Measurements from ENCODE around the gene PRIMA1.

DNA sequence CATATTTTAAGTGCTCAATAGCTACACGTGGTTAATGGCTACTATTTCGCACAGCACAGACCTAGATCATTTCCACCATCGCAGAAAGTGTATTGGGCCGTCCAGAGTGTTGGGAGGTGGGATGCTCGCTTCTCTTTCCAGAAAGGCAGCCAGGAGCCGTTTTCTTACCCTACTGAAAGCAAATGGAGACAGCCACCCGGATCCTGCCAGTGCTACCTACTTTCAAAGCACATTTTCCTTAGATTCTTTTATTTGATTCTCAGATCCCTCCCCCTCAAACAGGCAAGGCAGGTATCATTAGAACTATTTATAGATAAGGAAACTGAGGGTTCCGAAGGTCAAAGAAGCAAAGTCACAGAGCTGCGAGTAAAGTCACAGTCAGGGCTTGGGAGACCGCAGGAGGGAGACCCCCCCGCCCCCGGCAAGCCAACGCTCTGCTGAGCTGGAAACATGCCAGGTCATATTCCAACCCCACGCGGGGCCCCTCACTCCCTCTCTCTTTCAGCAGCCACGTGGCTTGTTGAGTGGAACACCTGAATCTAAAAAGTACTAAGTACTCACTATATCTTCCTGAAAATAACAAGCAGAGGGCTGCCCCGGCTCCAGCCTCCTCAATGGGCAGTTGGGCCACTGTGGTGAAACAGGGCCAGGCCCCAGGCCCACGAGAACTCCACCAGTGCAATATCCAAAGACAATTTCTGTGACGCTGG lies 36.2 kb downstream of the PRIMA1 start:
- TF ChIP-seq, protein P1, sequence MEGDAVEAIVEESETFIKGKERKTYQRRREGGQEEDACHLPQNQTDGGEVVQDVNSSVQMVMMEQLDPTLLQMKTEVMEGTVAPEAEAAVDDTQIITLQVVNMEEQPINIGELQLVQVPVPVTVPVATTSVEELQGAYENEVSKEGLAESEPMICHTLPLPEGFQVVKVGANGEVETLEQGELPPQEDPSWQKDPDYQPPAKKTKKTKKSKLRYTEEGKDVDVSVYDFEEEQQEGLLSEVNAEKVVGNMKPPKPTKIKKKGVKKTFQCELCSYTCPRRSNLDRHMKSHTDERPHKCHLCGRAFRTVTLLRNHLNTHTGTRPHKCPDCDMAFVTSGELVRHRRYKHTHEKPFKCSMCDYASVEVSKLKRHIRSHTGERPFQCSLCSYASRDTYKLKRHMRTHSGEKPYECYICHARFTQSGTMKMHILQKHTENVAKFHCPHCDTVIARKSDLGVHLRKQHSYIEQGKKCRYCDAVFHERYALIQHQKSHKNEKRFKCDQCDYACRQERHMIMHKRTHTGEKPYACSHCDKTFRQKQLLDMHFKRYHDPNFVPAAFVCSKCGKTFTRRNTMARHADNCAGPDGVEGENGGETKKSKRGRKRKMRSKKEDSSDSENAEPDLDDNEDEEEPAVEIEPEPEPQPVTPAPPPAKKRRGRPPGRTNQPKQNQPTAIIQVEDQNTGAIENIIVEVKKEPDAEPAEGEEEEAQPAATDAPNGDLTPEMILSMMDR (IDR thresholded peaks at IDR 0.05): no peak
- no peak for TF ChIP-seq POLR2A (IDR thresholded peaks at IDR 0.05)

Data from testis (tissue), 2 donors.